PC-9 (cell line): ENCODE measurements around the gene C1orf35.

Experiments
- EZH2 ChIP-seq: fragments of 200-600 bp; sonication (generic); IDR thresholded peaks from 2 replicates; pipeline ENCODE4 v1.8.0; 2017; ENCODE audit warnings: antibody characterized with exemption, low read depth
- TF ChIP-seq, protein P1 (sequence below): fragments of 200-600 bp; sonication (generic); conservative IDR thresholded peaks from 2 replicates; pipeline ENCODE4 v1.6.1; 2017; ENCODE audit warnings: mixed run types, antibody characterized with exemption, mild to moderate bottlenecking, moderate library complexity

DNA sequence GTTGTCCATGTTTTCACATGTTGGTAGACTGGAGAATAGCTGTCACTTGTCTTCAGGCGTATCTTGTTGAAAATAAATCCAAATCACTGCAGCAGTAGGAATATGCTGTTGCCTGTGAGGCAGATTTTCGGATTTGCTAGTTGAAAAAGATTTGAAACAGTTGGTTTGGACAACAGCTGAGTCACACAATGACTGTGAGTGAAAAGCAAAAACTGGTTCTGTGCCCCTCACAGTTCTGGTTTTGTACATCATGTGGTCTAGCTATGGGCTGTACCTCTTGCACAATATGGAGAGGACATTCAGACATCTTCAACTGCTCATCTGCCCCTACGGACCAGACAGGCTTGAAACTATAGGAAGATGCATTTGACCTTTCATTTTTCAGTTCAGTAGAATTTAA, 18.8 kb downstream of the C1orf35 start:
- TF ChIP-seq, protein P1, sequence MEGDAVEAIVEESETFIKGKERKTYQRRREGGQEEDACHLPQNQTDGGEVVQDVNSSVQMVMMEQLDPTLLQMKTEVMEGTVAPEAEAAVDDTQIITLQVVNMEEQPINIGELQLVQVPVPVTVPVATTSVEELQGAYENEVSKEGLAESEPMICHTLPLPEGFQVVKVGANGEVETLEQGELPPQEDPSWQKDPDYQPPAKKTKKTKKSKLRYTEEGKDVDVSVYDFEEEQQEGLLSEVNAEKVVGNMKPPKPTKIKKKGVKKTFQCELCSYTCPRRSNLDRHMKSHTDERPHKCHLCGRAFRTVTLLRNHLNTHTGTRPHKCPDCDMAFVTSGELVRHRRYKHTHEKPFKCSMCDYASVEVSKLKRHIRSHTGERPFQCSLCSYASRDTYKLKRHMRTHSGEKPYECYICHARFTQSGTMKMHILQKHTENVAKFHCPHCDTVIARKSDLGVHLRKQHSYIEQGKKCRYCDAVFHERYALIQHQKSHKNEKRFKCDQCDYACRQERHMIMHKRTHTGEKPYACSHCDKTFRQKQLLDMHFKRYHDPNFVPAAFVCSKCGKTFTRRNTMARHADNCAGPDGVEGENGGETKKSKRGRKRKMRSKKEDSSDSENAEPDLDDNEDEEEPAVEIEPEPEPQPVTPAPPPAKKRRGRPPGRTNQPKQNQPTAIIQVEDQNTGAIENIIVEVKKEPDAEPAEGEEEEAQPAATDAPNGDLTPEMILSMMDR, result no peak
- no peak for TF ChIP-seq EZH2
